Epithelial cell of esophagus (primary cell): ENCODE measurements around the gene CYP51A1.

Experiments
- DNase-seq: peaks from one replicate; pipeline ENCODE4 v3.0.0; 2010; ENCODE audit warnings: low read depth
- H3K4me3 ChIP-seq: 2 replicates; pipeline ENCODE4 v1.5.1; 2011; ENCODE audit warnings: mild to moderate bottlenecking, low read length, control low read depth
- CTCF ChIP-seq: IDR thresholded peaks from 2 replicates; pipeline ENCODE4 v1.5.1; 2011; ENCODE audit warnings: low read depth, mild to moderate bottlenecking, low read length, control low read depth, inconsistent platforms; ENCODE audit not compliant: insufficient read depth; ENCODE audit errors: missing control alignments

CYP51A1 gene

GRCh38 chr7:92071032-92071431, 63.2 kb downstream of the CYP51A1 start:
- DNase-seq = no peak

GRCh38 chr7:92064438-92065029, 69.7 kb downstream of the CYP51A1 start:
- H3K4me3 ChIP-seq = no peak overlapping the region
- DNase-seq = no peak
- TF ChIP-seq CTCF = no peak

More at GRCh38 chr7:92071032-92071431, 63.2 kb downstream of the CYP51A1 start:
- no peak for TF ChIP-seq CTCF
- no peak overlapping the region for H3K4me3 ChIP-seq
